GM19395 (cell line): Measurements from ENCODE around the gene NUDT6.
"Not testable (repeated sequence)": the region's sequence is repeated elsewhere in the genome, so short reads cannot be mapped to it uniquely, and the experiment has no call there.

Experiments used
- ATAC-seq: cut with Tn5 transposase; IDR thresholded peaks from one replicate; pipeline ENCODE4 v1.9.1; 2021; ENCODE audit warnings: mild to moderate bottlenecking, moderate library complexity; ENCODE audit not compliant: unreplicated experiment

The NUDT6 gene

DNA sequence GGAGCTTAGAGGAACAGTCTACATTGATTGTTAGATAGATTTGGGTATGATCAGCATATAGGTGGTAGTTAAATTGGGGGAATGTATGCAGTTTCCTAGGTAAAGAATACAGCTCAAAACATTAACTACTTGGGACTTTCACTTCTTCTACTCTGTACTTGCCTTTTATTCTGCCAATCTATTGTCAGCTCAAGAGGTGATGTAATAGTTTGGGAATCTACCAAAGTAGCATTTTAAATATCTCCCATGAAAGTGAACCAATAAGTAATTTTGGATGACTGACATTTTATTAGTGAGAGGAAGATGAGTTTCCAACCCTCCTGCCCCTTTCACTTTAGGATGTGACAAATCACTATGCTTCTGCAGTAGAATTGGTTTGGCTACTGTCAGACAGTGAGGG, 43.4 kb downstream of the NUDT6 start:
- ATAC-seq = no peak

DNA sequence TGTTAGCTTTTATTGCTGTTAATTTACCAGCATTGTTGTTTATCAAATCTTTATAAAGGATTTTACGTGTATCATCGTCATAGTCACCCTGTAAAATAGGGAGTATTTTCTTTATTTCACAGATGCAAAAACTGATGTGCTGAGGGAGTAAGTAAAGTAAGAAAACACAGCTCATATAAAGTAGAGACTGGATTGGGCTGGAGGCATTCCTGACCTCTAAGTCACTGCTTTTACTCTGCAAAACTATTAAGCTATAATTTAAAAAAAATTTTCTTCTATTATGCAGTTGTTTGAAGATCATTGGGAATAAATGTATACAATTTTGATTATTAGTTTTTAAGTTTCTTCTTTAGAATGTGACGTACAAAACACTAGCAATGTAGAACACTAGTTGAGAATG, 45.9 kb downstream of the NUDT6 start:
- ATAC-seq = no peak

DNA sequence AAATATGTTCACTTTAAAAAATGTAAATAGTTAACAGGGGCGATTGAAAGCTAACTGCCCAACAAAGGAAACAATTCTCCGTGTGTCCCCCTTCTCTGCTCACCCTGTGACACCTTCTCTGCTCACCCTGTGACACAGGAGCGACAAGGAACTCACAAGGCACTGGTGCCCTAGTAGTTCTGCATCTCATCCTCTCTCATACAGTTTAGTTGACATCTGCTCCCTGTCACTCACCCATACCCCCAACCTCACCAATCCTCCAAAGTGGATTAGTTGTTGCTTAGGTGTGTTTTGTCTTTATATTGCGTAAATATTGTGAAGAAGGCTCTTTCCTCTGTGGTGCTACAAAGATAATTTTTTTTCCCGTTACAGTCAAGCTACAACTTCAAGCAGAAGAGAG, 46.4 kb downstream of the NUDT6 start:
- no peak for ATAC-seq

DNA sequence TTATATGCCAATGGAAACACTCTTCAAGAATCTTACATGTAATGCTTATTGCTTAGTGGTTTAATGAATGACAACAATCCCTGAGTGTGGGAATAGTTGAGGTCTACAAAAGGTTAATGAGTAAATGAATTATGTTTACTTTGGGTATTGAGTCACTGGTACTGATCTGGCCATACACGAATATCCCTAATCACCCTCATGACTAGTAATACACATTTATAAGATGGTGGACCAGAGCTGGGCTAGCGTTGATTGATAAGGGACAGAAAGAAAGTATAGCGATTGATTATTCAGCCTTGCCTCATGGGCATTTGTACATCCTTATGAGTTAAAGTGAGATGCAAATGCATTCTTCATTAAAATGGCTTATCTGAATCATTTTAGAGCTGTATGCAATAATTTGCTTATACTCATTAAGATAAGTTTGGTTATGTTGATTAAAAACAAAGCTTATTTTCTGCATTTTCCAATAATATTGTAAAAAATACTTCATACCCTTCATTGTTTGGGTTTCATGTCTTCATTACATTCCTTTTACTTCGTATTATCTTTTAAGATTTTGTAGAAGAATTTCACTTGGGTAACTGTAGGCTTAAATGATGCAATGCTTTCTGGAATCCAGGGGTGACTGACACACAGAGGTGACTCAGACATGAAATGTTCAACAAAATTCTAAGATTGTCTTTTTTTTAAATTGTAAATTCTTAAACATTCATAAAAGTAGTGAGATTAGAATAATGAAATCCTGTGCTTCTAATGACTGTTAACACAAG, 48.4 kb downstream of the NUDT6 start:
- peak; percentile 60 for ATAC-seq

DNA sequence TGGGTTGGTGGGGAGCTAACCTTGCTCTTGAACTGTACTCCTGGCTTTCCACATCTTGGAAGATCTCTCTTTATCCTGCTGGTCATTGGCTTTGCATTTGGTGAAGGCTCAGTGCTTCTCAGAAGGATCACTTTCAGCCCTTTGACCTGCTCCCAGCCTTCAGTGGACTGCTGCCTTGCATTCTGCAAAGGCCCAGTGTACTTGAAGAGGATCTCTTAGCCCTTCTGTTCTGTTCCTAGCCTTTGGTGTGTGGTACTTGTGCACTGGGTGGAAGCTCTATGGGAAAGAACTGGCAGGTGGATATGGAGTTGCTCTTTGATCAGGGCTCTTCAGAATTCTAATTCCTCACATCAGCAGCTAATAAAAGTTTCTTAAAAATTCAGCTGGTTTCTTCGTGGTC, 49.3 kb downstream of the NUDT6 start:
- no peak for ATAC-seq

DNA sequence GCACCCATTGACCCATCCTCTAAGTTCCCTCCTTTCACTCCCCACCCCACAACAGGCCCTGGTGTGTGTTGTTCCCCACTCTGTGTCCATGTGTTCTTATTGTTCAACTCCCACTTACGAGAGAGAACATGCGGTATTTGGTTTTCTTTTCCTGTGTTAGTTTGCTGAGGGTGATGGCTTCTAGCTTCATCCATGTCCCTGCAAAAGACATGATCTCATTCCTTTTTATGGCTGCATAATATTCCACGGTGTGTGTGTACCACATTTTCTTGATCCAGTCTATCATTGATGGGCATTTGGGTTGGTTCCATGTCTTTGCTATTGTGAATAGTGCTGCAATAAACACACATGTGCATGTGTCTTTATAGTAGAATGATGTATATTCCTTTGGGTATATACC, 54.2 kb downstream of the NUDT6 start:
- ATAC-seq = not testable (repeated sequence)

DNA sequence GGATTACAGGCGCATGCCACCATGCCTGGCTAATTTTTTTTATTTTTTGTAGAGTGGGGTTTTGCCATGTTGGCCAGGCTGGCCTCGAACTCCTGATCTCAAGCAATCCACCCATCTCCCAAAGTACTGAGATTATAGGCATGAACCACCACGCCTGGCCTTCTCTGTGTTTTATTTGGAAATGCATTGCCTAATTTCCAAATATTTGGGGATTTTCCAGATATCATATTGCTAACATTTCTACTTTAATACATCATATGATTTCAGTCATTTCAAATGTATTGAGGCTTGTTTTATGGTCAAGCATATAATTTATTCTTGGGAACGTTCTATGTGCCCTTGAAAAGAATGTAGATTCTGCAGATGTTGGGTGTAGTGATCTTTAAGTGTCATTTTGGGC, 57.0 kb downstream of the NUDT6 start:
- no peak for ATAC-seq

DNA sequence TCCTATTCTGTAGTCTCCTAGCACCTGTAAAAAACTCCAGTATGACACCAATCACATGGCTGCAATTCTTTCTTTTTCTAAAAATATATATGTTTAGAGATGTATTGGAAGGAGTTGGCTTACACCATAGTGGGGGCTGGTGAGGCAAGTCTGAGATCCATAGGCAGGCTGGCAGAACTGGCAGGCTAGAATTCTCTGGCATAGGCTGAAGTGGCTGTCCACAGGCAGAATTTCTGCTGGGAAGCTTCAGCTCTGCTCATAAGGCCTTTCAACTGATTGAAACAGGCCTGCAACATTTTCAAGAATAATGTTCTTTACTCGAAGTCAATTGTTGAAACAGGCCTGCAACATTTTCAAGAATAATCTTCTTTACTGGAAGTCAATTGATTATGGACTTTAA, 58.8 kb downstream of the NUDT6 start:
- no peak for ATAC-seq

DNA sequence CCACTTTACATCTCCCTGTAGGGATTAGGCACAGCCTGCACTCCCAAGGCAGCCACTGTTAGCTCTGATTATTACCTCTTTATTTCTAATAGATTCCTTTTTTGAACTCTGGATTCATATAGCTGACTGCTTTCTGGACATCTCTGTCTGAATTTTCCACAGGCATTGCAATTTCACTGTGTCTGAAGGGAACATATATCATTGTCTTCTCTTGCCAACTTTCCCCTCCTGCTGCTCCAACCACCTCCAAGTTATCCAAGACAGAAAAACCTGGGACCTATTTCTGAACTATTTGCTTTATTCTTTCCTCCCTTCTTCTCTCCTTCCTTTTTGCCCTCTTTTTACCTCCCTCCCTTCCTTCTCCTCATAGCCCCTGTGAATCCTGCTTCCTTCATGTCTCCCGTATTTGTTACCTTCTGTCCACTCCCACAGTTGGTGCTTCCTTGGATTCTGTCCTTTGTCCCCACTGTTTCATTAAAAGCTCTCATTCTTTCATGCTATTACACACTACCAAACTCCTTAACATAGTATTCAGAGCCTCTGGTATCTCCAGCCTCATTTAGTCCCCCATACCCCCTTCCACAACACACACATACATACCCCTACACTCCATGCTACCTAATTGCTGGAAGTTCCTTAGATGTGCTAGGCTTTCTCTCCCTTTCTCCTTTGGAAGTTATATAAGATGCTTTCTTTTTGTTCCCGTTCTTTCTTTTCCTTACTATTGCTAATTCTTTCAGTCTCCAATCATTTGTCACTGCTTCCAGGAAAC, 61.0 kb downstream of the NUDT6 start:
- no peak for ATAC-seq

DNA sequence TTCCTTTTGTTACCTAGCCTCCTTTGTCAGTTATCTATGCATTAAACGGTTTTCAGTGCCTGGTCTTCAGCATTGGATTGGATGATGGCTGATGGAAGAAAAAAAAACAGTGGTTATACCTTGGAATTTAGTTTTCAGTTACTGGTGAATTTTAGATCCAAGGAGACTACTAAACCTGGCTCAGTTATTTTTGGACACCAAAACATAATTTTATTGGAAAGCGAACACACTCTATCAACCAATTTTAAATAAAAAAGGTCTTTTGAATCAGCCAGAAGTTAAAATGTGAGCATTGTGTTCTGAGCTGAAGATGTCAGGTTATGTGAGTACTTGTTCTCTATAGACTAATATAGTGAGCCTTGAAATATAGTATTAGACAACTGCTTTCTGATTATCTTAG, 63.7 kb downstream of the NUDT6 start:
- no peak for ATAC-seq

DNA sequence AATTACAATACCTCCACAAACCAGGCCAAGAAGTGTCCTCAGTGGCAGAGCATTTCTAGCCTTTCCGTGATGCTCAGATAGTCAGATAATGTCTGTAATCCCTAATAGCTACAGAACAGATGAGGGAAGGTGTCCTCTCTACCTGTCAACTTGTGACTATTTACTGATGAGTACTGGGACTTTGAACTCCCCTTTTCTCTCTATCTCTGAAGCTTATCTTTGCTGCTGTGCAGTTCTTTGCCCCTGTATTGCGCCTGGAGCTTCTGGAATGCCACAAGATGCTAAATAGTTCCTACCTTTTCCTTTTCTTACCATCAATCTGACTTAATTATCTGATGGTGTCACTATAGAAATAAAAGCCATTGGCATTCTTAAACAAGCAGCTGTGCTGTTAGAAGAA, 65.2 kb downstream of the NUDT6 start:
- ATAC-seq = no peak

DNA sequence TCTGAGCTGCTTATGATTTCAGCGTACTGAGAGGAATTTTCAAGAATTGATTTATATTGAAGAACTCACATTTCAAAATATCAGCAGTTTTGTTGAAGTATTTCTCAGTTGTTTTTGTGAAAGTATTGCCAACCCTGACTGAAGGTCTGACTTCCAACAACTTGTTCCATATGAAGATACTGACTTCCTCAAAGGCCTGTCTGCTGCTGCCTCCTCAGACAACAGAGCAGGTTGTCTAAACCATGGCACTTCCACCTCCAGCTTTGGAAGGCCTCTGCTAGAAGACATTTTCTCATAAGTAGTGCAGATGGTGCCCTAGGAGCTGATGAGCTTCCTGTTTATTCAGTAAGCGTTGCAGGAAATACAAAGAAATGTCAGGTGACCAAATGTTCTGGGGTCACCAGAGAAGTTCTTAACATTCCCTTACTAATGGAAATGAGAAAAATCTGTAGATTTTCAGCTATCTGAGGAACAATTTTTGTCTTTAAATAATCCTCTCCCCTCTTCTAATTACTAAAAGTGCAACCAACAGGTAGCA, 67.0 kb downstream of the NUDT6 start:
- no peak for ATAC-seq

DNA sequence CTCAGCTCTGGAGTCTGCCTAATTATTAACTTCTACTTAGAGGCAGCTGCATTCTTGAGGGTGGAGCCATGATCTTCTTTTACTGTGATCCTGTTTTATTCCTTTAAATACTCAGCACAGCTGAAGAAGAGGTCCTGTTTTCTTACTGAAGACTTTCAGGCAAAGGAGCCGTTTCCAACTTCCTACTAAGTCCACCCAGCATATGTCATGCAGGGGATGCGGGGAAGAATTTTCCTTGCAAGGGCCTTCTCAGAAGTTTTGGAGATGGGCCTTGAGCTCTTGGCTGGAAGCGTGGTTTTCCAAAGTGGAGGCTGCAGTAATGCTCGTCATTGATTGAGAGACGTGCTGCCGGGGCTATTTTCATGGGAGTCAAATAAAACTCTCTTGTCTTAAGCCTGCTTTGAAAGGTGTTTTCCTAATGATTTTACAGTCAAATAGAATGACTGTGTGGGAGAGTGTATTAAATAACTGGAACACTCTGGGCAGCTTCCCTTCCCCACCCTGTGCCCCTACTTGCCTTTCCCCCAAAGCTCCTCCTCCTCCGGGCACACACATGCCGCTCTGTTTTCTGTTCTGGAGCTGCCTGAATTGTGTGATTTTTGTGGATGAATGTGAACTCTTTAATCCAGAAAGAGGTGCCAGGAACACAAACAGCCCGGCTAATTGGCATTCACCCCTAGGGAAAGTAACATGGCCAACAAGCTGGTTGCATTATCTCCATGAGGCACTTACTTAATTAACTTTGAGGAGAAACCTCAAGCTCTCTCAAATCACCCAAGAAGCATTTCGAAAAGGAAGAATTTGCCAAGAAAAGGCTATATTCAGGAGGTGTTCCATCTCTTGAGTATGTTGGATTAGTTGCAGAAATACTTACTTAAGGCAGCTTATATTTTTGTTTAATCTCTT, 67.7 kb downstream of the NUDT6 start:
- no peak for ATAC-seq

DNA sequence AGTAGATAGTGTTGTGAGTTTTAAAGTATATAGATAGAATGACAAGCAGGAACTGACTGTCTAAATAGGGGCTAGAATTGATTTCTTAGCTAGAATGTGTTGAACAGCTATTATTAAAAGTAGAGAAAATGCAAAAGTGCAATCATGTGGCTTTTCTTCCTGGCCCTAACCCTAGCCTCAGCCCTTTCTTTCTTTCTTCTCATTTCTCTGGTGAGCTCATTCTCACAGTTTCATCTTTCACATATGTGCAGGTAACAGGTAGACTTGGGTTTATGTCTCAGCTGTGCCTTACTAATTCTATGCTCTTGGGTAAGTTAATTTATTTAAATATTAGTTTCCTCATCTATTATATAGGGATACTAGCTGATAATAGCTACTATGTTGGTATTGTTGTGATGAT, 70.8 kb downstream of the NUDT6 start:
- ATAC-seq = no peak

DNA sequence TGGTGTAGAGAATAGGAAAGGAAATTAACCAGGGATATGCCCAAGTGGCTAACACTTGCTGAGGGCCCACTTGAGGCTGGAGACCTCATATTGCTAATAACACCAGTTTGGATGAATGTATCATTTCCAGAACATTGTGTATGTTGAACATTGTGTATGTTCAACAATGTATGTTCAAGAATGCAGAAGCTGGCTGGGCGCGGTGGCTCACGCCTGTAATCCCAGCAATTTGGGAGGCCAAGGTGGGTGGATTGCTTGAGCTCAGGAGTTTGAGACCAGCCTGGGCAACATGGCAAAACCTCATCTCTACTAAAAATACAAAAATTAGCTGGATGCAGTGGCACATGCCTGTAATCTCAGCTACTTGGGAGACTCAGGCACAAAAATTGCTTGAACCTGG, 72.6 kb downstream of the NUDT6 start:
- ATAC-seq = not testable (repeated sequence)

DNA sequence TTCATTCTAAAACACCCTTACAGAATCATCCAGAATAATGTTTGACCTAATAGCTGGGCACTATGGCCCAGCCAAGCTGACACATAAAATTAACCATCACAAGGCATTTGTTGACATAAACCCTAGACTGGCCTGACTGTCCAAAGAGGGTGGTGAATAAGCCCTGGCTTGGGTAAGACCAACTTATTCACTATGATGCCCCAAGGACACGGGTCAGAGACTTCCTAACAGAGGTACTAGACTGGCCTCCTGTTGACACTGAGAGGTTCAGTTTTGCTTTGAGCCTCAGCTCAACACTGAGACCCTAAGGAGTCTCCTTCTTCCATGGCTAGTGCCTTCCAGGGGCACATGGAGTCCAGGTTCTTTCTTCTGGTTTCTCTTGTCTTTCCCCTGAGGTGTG, 74.5 kb downstream of the NUDT6 start:
- ATAC-seq = no peak

DNA sequence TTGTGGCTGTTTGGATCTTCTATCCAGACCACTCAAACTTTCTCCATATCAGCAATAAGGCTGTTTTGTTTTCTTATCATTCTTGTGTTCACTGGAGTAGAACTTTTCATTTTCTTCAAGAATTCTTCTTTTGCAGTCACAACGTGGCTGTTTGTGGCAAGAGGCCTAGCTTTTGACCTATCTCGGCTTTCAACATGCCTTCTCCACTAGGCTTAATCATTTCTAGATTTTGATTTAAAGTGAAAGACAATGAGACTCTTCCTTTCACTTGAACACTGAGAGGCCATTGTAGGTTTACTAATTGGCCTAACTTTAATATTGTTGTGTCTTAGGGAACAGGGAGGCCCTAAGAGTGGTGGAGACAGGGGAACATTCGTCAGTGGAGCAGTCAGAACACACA, 76.6 kb downstream of the NUDT6 start:
- peak; percentile 68 for ATAC-seq

DNA sequence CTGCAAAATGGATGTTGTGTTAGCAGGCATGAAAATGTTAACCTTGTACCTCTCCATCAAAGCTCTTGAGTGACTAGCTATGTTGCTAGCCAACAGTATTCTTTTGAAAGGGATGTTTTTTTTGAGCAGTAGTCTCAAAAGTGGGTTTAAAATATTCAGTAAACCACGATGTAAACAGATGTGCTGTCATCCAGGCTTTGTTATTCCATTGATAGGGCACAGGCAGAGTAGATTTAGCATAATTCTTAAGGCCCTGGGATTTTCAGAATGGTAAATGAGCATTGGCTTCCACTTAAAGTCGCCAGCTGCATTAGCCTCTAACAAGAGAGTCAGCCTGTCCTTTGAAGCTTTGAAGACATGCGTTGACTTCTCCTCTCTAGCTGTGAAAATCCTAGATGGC, 77.3 kb downstream of the NUDT6 start:
- ATAC-seq = no peak

DNA sequence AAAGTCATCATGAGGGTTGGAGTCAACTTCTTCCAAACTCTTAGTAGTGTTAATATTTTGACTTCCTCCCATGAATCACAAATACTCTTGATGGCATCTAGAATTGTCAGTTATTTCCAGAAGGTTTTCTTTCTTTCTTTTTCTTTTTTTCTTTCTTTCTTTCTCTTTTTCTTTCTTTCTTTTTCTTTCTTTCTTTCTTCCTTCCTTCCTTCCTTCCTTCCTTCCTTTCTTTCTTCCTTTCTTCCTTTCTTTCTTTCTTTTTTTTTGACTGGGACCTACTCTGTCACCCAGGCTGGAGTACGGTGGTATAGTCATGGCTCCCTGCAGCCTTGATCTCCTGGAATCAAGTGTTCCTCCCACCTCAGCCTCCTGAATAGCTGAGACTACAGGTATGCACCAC, 78.0 kb downstream of the NUDT6 start:
- not testable (repeated sequence) for ATAC-seq

DNA sequence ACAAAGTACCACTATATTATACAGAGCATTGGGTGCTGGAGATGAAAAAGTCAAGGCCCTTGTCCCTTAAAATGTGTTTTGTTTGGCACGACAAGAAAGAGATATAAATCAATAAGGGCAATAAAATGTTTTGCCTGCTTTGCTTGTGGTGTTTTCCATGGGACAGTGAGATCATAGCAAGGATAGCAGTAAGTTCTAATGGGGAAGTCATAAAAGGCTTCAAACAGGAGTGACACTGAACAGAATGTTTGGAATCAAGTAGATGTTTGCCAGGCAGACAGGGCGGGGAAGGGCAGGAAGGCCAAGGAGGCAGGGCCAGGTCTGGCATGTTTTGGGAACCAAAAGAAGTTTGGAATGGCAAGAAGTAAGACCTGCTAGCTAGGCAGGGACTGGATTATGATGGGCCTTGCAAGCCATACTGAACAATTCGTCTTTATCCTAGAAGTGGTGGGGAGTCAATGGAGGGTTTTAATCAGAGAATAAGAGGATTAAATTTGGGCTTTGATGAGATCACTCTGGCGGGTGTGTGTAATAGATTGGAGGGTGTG, 79.3 kb downstream of the NUDT6 start:
- ATAC-seq = no peak
